KOPT-K1 (cell line): ENCODE results near the gene SUCNR1.
"Not testable (repeated sequence)": the region's sequence is repeated elsewhere in the genome, so short reads cannot be mapped to it uniquely, and the experiment has no call there.

Experiments used
- H3K27ac ChIP-seq: fragments of 200-600 bp; sonication (generic); 2 replicates; pipeline ENCODE4 v1.5.1; 2016; ENCODE audit warnings: antibody characterized with exemption, mild to moderate bottlenecking, low read depth, low read length; ENCODE audit not compliant: poor library complexity, severe bottlenecking
- H3K36me3 ChIP-seq: fragments of 200-600 bp; sonication (generic); 2 replicates; pipeline ENCODE4 v1.5.1; 2017; ENCODE audit warnings: antibody characterized with exemption, mild to moderate bottlenecking, low read length, moderate library complexity; ENCODE audit not compliant: insufficient read depth
- H3K9me3 ChIP-seq: fragments of 200-600 bp; sonication (generic); 2 replicates; pipeline ENCODE4 v1.5.1; 2017; ENCODE audit warnings: antibody characterized with exemption, low read length, mild to moderate bottlenecking; ENCODE audit not compliant: insufficient read depth, poor library complexity, severe bottlenecking

The SUCNR1 gene, protein sequence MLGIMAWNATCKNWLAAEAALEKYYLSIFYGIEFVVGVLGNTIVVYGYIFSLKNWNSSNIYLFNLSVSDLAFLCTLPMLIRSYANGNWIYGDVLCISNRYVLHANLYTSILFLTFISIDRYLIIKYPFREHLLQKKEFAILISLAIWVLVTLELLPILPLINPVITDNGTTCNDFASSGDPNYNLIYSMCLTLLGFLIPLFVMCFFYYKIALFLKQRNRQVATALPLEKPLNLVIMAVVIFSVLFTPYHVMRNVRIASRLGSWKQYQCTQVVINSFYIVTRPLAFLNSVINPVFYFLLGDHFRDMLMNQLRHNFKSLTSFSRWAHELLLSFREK

DNA sequence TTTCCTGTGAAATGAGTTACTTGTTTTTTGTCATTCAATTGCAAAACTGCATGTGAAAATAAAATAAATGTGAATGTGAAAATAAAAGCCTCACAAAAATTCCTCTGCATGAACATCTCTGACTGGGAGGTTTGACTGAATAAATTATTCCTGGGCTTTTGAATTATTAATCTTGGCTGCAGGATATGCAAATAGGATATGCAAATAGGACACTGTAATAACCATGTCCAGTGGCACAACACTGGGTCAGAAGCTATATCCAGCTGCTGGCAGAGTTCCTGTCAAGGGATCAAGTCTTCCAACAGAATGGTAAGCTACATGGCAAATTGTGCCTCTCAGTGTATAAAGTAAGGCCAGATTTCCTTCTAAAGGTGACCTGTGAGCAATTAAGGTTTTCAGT is at the start of gene SUCNR1:
Gene SUCNR1 (plus strand): TSS at position 246 of the 400 bp plus-strand sequence. CDS start 6,250 bp downstream, outside the sequence.
- Histone ChIP-seq H3K36me3 (no peaks in the 10 kb centered on the region), H3K27ac (peak within 1 kb of the TSS; percentile 3)

DNA sequence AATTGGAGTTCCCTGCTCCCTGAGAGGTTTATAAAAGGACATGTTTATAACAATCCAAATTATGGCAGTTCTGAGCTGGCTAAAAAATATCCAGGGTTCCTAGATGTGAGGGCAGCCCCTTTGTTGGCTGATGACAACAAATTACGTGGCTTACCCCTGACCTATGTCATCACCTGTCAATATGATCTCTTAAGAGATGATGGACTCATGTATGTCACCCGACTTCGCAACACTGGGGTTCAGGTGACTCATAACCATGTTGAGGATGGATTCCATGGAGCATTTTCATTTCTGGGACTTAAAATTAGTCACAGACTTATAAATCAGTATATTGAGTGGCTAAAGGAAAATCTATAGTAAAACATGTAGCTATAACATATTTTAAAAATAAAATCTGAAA is 45.6 kb upstream of the SUCNR1 start:
- Histone ChIP-seq H3K9me3 (peaks cover 6% of the 10 kb centered on the region), H3K36me3 (no peaks in the 10 kb centered on the region), H3K27ac (no peak overlapping the region)

More for the DNA sequence above, at the start of gene SUCNR1:
- H3K9me3 ChIP-seq, result no peaks in the 10 kb centered on the region

DNA sequence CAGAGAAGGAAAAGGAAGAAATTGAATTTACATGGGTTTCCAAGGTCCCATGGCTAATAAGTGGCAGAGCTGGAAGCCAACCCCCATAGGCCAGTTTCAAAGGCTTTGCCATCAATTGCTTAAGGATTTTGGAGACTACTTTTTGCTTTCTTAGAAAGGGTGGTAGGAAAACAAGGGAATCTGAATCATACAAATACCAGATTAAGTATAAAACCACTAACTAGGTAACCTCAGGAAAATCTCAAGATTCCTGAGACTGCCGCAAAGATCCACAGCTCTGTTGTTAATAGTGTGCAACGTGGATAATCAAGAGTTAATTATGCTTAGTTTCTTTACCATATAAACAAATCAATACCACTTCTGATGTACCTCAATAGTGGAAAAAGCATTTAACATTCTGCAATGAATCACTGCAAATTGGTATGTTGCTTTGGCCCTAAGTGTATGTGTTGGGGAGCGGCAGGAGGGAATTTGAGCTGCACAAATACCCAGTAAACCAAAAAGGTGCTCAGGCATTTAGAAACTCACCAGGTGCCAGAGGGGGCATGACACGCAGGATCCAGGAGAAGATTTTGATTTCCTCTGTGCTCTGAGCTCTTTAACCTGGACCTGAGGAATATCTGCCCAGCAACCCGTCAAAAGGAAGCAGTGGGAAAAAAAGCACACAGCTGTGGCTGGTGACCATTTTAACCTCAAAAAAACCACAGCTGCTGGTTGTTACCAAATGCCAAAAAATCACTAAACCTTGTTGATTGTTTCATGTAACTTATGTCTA is 37.5 kb upstream of the SUCNR1 start:
- Histone ChIP-seq H3K36me3 (no peaks in the 10 kb centered on the region), H3K9me3 (peaks cover 1% of the 10 kb centered on the region), H3K27ac (no peak overlapping the region)

DNA sequence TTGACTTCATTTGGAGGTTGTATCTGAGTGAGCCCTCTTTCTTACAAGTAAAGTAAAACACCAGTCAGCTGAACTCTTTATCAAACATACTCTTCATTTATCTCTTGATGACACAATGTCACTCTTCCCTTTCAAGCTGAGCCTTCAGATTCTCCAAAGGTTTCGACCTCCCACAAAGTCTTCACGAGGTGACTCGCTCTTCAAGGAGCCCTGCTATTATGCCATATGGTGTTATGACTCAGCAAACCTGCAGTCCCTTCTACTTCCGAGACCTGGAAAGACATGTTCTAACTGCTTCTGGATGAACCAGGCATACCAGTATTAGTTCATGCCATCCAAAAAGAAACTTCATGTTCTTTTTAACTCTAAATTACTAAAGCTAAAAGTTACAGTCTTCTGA is 36.4 kb upstream of the SUCNR1 start:
- H3K27ac ChIP-seq, result no peak overlapping the region
- no peaks in the 10 kb centered on the region for H3K36me3 ChIP-seq
- H3K9me3 ChIP-seq, result peaks cover 6% of the 10 kb centered on the region

DNA sequence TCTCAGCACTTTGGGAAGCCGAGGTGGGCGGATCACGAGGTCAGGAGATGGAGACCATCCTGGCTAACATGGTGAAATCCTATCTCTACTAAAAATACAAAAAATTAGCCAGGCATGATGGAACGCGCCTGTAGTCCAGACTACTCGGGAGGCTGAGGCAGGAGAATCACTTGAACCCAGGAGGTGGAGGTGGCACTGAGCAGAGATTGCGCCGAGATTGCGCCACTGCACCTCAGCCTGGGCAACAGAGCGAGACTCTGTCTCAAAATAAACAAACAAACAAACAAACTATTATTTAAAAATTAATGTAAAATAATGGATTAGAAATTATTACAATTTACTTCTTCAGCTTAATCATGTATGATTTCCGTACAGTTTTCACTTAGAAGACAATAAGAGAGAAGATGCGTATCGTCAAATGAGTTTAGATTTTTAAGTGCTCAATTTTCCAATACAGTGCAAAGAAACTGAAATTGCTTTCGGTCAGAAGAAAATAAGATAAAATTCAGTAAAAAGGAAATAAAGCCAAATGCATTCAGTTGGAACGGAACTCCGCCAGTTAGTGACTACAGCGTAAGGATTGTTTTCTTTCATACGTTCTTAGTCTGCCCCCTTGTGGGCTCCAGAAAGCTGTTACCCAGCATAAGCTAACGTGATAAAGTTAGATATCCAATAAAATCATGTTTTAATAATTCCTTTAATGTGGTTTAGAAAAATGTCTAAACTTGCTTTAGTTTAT is 34.7 kb upstream of the SUCNR1 start:
- peaks cover 6% of the 10 kb centered on the region for H3K9me3 ChIP-seq
- no peaks in the 10 kb centered on the region for H3K36me3 ChIP-seq
- H3K27ac ChIP-seq, result no peak overlapping the region

DNA sequence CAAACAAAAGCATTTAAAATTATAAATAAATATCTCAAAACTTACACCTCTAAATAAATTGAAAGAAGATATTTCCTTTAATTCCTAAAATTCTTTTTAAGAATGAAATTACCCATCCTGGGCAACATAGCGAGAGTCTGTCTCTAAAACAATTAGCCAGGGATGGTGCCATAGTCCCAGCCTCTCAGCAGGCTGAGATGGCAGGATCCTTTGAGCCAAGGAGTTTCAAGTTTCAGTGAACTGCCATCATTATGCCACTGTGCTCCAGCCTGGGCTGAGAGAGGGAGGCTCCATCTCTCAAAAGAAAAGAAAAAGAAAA is 34.2 kb upstream of the SUCNR1 start:
- Histone ChIP-seq H3K27ac (no peak overlapping the region), H3K36me3 (no peaks in the 10 kb centered on the region), H3K9me3 (peaks cover 6% of the 10 kb centered on the region)

DNA sequence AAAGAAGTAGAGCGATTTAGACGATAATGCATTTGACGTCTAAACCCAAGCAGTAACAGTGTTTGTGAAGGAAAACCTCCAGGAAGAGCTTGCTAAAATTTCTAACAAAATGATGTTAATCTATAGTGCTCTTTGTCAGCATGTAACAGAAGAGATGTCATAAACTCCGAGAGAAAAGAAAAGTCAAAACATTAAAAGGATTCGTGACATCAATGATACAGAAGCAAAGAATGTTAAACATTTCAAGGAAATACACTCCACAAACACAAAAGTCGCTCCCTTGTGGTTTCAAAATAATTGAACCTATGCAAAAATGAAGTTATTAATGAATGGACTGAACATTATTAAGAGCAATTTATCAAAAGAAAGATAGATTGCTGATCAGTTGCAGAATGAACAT is 31.6 kb upstream of the SUCNR1 start:
- H3K36me3 ChIP-seq, result no peaks in the 10 kb centered on the region
- peaks cover 6% of the 10 kb centered on the region for H3K9me3 ChIP-seq
- no peak overlapping the region for H3K27ac ChIP-seq

DNA sequence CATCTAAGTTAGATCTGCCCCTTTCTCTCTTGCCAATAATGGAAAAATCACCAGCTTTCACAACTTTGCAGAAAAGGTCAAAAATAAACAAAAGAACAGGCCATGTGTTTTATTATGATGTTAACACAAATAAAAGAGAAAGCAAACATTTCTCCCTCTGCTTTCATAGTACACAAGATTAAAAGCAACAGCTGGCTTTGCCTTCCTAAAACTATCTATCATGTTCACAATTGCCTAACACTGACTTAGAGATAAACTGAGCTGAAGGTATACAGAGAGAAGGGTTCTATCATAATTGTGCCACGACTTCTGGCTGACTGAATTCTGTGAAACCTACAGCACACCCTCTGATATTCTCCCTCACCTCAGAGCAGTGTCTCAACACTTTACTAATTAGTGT is 30.2 kb upstream of the SUCNR1 start:
- no peak overlapping the region for H3K27ac ChIP-seq
- H3K9me3 ChIP-seq, result peaks cover 6% of the 10 kb centered on the region
- H3K36me3 ChIP-seq, result no peaks in the 10 kb centered on the region

DNA sequence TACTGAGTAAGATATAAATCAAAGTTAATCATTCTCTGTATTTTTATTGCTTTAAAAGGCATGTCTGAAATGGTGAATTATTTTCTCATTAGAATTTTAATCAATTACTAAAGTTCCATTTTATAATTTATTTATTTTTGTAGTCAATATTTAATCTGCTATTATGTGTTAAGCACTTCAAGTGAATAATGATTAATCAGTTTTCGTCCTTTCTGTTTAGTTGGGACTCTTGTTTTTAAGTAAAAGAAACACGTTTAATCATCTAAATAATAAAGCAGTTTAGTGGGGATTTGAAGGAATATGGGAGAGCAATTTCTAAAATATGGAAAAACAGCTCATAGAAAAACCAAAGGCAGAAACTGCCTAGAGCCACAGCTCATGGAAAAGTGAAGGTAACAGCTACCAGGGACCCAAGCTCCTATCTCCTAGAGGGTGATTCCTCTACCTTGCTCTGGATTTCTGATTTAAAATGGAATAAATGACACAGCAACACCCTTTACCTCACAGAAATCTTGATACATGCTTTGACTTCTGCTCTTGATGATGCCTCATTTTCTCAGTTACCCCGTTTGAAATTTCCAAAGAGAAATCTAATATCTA is 28.0 kb upstream of the SUCNR1 start:
- Histone ChIP-seq H3K27ac (no peak overlapping the region), H3K36me3 (no peaks in the 10 kb centered on the region), H3K9me3 (peaks cover 16% of the 10 kb centered on the region)

DNA sequence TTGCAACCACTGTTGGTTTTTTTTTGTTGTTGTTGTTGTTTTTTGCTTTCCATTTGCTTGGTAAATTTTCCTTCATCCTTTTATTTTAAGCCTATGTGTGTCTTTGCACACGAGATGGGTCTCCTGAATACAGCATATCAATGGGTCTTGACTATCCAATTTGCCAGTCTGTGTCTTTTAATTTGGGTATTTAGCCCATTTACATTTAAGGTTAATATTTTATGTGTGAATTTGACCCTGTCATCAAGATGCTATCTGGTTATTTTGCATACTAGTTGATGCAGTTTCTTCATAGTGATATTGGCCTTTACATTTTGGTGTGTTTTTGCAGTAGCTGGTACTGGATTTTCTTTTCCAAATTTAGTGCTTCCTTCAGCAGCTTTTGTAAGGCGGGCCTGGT is 23.4 kb upstream of the SUCNR1 start:
- H3K9me3 ChIP-seq, result peaks cover 23% of the 10 kb centered on the region
- H3K36me3 ChIP-seq, H3K27ac ChIP-seq: not testable (repeated sequence)

DNA sequence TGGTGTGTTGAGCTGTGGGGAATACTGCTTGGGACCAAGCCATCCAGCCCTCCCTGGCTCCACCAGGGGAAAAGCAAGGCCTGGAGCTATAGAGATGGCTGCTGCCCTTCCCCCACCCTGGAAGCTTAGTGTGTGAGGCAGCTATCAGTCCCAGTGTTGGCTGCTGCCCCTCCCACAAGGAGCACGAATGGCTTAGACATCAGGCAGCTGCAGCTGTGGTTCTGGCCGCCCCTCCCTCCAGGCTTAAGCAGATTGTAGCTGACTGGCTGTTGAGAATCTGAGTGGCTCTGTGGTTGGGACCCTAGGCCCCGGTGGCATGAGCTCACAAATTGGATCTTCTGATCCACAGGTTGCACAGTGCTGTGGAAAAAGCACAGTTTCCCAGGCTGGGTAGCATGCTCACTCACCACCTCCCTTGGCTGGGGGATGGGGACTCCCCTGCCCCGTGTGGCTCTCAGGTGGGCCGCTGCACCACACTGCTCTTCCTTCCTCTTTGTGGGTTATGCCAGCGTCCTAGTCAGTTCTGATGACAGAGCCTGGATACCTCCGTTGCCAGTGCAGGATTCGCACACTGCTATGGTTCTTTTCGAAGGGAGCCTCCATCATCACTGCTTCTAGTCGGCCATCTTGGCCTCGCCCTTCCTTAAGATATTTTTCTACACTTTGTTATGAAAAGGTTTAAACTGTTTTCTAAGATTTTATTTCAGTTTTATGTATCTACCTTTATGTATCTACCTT is 21.2 kb upstream of the SUCNR1 start:
- Histone ChIP-seq H3K27ac (no peak overlapping the region), H3K9me3 (peaks cover 23% of the 10 kb centered on the region), H3K36me3 (no peaks in the 10 kb centered on the region)

DNA sequence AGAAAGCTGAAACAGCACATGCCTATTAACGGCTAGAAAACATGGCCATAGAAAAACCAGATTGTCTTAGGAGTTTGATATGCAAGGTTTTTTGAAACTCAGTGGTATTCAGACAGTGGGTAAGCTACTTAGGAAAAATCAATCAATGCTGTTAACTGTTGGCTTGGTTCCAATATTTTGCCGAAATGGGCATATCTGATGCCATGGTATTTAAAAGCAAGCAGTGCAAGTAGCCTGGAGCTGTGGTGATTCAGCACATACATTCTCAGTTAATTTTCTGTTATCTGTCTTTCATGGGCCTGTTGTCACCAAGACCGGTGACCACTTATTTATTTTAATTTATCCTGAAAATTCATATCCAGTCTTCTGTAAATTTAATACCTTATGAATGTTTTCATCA is 17.3 kb upstream of the SUCNR1 start:
- H3K9me3 ChIP-seq, result peaks cover 5% of the 10 kb centered on the region
- no peak overlapping the region for H3K27ac ChIP-seq
- no peaks in the 10 kb centered on the region for H3K36me3 ChIP-seq

DNA sequence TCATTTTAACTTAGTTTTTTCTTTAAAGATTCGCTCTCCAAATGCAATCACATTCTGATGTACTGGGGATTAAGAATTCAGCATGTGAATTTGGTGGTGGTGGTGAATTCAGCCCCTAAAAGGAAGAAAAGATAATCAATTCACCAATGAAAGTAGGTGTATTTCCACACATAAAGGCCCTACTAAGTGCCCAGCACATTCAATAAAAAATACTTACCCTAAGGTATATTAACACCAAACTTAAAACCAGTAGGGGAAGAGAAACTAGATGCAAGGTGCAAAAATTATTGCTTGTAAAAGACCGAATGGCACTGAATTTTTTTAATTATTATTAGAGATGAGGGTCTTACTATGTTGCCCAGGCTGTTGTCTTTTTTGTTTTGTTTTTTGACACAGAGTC is 16.8 kb upstream of the SUCNR1 start:
- Histone ChIP-seq H3K9me3 (no peaks in the 10 kb centered on the region), H3K27ac (no peak overlapping the region), H3K36me3 (no peaks in the 10 kb centered on the region)

DNA sequence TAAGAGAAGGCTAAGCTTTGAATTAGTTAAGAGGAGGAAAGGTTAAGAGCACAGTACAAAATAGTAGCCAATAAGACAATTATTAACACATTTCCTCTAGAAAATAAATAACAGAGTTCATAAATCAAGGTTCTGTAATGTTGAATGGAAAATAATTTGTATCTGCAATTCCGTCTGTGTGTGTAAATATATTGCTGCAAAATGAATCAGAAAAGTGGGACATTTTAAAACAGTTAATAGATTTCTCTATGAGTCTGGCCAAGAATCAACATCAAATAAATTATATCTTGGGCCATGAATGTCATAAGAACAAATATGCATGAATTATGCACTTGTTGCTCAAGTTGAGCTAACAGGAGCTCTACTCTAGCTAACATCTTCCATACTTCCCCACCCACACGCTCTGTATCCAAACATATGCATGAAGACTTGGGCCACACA is 14.2 kb upstream of the SUCNR1 start:
- Histone ChIP-seq H3K9me3 (no peaks in the 10 kb centered on the region), H3K36me3 (no peaks in the 10 kb centered on the region), H3K27ac (no peak overlapping the region)
